B cell (primary cell): ENCODE measurements around the gene S100A3.

Experiments
- CTCF ChIP-seq: fragments of 200-600 bp; IDR thresholded peaks from one replicate; pipeline ENCODE4 v1.8.0; 2022; ENCODE audit warnings: antibody characterized with exemption, mild to moderate bottlenecking
- EZH2 ChIP-seq: IDR thresholded peaks from 2 replicates; pipeline ENCODE4 v1.6.1; 2012; ENCODE audit warnings: borderline replicate concordance, low read depth, mild to moderate bottlenecking, moderate library complexity, low read length; ENCODE audit not compliant: insufficient read depth, poor library complexity, severe bottlenecking

GRCh38 chr1:153510984-153511410 lies 38.1 kb downstream of the S100A3 start:
- TF ChIP-seq CTCF (peak; percentile 94), EZH2 (no peak)
